Measurements from ENCODE around the gene GABBR2. TPM values are rescaled to one million over a fixed set of nuclear protein-coding genes. Genes with fewer than 3 reads are reported as not detected.

GABBR2 gene
- total and polyA plus RNA-seq, 9 of the 15 experiments (the other 6 are each of a cell fraction or from before 2014, with no cell fraction given) = 0.15 to 1.9 (median 0.32) TPM

GRCh38 chr9:98719055-98719454, 10.3 kb upstream of the GABBR2 start (continued):
- TF ChIP-seq CTCFL (IDR thresholded peaks at IDR 0.05; ENCODE audit: borderline replicate concordance, insufficient read depth, low read depth, low read length, poor library complexity, severe bottlenecking) = no peak

GRCh38 chr9:98714833-98715232, 6.1 kb upstream of the GABBR2 start:
- H3K9ac ChIP-seq (ENCODE audit: insufficient read depth in 1 of 2, low read depth in 2 of 2, low read length in 2 of 2) = no peak overlapping the region
- H3K27ac ChIP-seq (ENCODE audit: extremely low read depth, low read depth, low read length) = no peak overlapping the region
- CTCF ChIA-PET (ENCODE audit: low intra/inter-chr PET ratio) = no interaction called here
- intact Hi-C loops (cut with micrococcal nuclease) (no loop called here), in situ Hi-C loops (cut with MboI) (no loop called here)
- 0% methylated on average over 1 of the region's 1 CpG for WGBS (ENCODE audit: insufficient coverage, low coverage, missing lambda C conversion rate)
- H3K36me3 ChIP-seq (ENCODE audit: control insufficient read depth, insufficient read depth, low read length) = no peaks in the 10 kb centered on the region
- H3K4me1 ChIP-seq (replicated peaks in 1 of 2; ENCODE audit: control insufficient read depth in 2 of 2, insufficient read depth in 2 of 2, low read length in 2 of 2) = no peaks in the 10 kb centered on the region
- no peak overlapping the region for H3K4me2 ChIP-seq (ENCODE audit: insufficient read depth, low read length)
- H3K9me1 ChIP-seq (ENCODE audit: control insufficient read depth, insufficient read depth, low read length) = no peaks in the 10 kb centered on the region
- no peak for FAIRE-seq
- peaks cover 27 to 30% of the 10 kb centered on the region in 2 experiments for H3K27me3 ChIP-seq (ENCODE audit: control insufficient read depth in 2 of 2, insufficient read depth in 2 of 2, low read length in 2 of 2)
- peaks cover 7% of the 10 kb centered on the region for H4K20me1 ChIP-seq (replicated peaks; ENCODE audit: control insufficient read depth, insufficient read depth, low read length)
- POLR2A ChIA-PET = interaction anchor here (0.7 kb wide), 2 partner anchors 32 to 298 kb away, joined by 3 read pairs; no protein-coding TSS in a partner anchor
- H3K4me3 ChIP-seq = no peak overlapping the region
- no peaks in the 10 kb centered on the region for H3K79me2 ChIP-seq (ENCODE audit: control insufficient read depth, insufficient read depth, low read length)
- BruUV-seq (replicated peaks) = no TSS peak
- H2AFZ ChIP-seq (ENCODE audit: low read depth, low read length) = no peak overlapping the region
- no peaks in the 10 kb centered on the region for H3K9me3 ChIP-seq (replicated peaks; ENCODE audit: control insufficient read depth, insufficient read depth, low read depth, low read length)
- ATAC-seq = no peak
- no peak for DNase-seq (ENCODE audit: extremely low read depth in 1 of 4, low spot score in 3 of 4)
- no peak for TF ChIP-seq ZNF280B (CRISPR knock-in tag; IDR thresholded peaks at IDR 0.05)
- no peak for TF ChIP-seq SFPQ (IDR thresholded peaks at IDR 0.05; ENCODE audit: low read depth, low read length)
- no peak for TF ChIP-seq HNRNPUL1 (IDR thresholded peaks at IDR 0.05; ENCODE audit: low read length)
- no peak for TF ChIP-seq KDM2B (CRISPR knock-in tag; IDR thresholded peaks at IDR 0.05)
- TF ChIP-seq SREBF2 (CRISPR knock-in tag; IDR thresholded peaks at IDR 0.05) = no peak
- no peak for TF ChIP-seq HMGN3 (IDR thresholded peaks at IDR 0.05; ENCODE audit: borderline replicate concordance, extremely low read depth, insufficient read length, low read depth, low read length)
- TF ChIP-seq HDAC2 (IDR thresholded peaks at IDR 0.05) = no peak
- no peak for TF ChIP-seq MYBL2 (IDR thresholded peaks at IDR 0.05; ENCODE audit: low read depth)
- no peak for TF ChIP-seq MYBL2 (CRISPR knock-in tag; IDR thresholded peaks at IDR 0.05; ENCODE audit: borderline replicate concordance)
- no peak for TF ChIP-seq ZNF212 (CRISPR knock-in tag; IDR thresholded peaks at IDR 0.05)
- no peak for TF ChIP-seq CREB3L1 (IDR thresholded peaks at IDR 0.05; ENCODE audit: borderline replicate concordance, low read depth)
- TF ChIP-seq CBFB (CRISPR knock-in tag; IDR thresholded peaks at IDR 0.05) = no peak
- no peak for TF ChIP-seq RBFOX2 (IDR thresholded peaks at IDR 0.05; ENCODE audit: low read depth, low read length)

Measured in K562 (cell line).